Measurements from ENCODE around the gene BHLHA15. TPM values are rescaled to one million over a fixed set of nuclear protein-coding genes. Genes with fewer than 3 reads are reported as not detected.

BHLHA15 gene
- total RNA-seq, 2 donors from 2014 or later = not detected

DNA sequence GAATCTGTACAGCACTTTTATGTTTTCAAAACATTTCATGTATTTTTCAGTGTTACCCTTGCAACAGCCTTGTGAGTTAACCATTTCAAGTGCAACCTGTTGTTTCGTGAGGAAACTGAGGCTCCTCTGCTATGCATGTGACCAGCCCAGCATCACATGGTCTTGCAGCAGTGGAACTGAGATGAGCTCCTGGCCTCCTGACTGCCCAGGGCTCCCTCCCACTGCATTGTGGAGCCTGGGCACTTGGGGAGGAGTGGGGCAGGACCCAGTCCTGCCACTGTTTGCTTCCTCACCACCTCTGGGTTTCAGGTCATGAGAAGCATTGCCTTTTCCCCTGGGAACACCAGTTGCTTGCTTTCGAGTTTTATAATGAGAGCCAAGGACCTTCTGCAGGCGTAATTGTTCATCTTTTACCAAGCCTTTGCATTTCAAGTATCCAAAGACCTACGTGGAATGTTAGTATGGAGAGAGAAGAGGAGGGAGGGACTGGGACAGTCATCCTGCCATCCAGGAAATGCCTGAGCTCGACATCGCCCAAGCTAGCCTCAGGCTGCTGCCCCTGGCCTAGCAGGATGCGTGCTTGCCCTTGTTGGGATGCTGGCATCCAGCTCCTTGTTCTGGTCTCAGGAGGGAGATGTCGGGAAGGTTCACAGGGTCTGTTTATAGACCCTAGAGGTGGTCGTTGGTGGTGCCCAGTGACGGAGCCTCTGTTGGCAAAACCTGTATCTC is 32.3 kb upstream of the BHLHA15 start:
- no peaks in the 10 kb centered on the region for H3K27me3 ChIP-seq (replicated peaks; ENCODE audit: insufficient read depth)
- peaks cover 6% of the 10 kb centered on the region for H3K36me3 ChIP-seq
- no peaks in the 10 kb centered on the region for H3K9me3 ChIP-seq
- TF ChIP-seq, protein P1, sequence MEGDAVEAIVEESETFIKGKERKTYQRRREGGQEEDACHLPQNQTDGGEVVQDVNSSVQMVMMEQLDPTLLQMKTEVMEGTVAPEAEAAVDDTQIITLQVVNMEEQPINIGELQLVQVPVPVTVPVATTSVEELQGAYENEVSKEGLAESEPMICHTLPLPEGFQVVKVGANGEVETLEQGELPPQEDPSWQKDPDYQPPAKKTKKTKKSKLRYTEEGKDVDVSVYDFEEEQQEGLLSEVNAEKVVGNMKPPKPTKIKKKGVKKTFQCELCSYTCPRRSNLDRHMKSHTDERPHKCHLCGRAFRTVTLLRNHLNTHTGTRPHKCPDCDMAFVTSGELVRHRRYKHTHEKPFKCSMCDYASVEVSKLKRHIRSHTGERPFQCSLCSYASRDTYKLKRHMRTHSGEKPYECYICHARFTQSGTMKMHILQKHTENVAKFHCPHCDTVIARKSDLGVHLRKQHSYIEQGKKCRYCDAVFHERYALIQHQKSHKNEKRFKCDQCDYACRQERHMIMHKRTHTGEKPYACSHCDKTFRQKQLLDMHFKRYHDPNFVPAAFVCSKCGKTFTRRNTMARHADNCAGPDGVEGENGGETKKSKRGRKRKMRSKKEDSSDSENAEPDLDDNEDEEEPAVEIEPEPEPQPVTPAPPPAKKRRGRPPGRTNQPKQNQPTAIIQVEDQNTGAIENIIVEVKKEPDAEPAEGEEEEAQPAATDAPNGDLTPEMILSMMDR (IDR thresholded peaks at IDR 0.05) = no peak
- no peak overlapping the region for H3K27ac ChIP-seq
- ATAC-seq (ENCODE audit: insufficient number of reproducible peaks, low FRiP score, low read depth) = no peak
- DNase-seq (ENCODE audit: low spot score) = no peak
- no peaks in the 10 kb centered on the region for H3K4me1 ChIP-seq (ENCODE audit: control insufficient read depth in 1 of 2, low read depth in 2 of 2)
- H3K4me3 ChIP-seq = no peak overlapping the region

DNA sequence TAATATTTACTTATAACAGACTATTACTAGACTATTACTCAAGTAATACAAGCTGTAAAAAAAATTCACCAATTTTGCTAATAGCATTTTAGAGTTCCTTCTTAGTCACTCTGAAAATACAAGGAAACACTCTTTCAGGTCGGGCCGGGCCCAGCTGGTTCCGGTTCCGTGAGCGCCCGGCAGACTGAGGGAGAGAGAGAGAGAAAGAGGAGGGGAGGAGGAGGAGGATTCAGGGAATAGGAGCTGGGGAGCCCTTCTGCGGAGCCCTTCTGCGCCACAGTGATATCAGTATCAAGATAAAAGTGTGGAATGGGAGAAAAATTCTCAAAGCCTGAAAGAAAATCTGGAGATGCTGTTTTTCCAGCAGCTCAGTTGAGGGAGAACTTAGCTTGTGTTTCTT is 30.5 kb upstream of the BHLHA15 start:
- no peaks in the 10 kb centered on the region for H3K9me3 ChIP-seq
- ATAC-seq (ENCODE audit: insufficient number of reproducible peaks, low FRiP score, low read depth) (no peak), DNase-seq (ENCODE audit: low spot score) (no peak)
- TF ChIP-seq, protein P1 (IDR thresholded peaks at IDR 0.05) = no peak
- H3K27ac ChIP-seq = peak overlapping the region in 1 of 2 donors; percentile 50
- H3K36me3 ChIP-seq = no peaks in the 10 kb centered on the region
- no peak overlapping the region for H3K4me3 ChIP-seq
- peaks cover 0 to under 1% of the 10 kb centered on the region in 2 donors for H3K4me1 ChIP-seq (ENCODE audit: control insufficient read depth in 1 of 2, low read depth in 2 of 2)
- no peaks in the 10 kb centered on the region for H3K27me3 ChIP-seq (replicated peaks; ENCODE audit: insufficient read depth)

DNA sequence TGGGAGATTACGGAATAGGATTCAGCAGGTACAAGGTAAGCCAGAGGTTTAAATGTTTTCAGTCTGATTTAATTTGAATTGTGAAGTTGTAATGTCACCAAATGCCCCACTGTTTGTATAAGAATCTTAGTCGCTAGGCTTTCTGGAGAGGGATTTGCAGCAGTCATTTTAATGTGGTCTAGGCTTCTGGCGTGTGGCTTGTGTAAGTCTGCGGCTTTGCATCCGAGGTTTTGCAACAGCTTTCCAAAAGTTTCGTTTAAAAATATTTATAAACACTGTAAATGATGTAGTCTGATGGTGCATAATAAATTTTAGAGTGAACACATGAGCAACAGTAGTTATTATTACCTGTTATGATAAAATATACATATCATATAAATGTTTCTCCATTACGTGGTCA is 26.1 kb upstream of the BHLHA15 start:
- Histone ChIP-seq H3K27ac (peak overlapping the region in 1 of 2 donors; percentile 93), H3K4me3 (no peak overlapping the region), H3K9me3 (no peaks in the 10 kb centered on the region), H3K36me3 (no peaks in the 10 kb centered on the region), H3K4me1 (ENCODE audit: control insufficient read depth in 1 of 2, low read depth in 2 of 2) (peaks cover 11 to 21% of the 10 kb centered on the region in 2 donors), H3K27me3 (replicated peaks; ENCODE audit: insufficient read depth) (no peaks in the 10 kb centered on the region)
- ATAC-seq (ENCODE audit: insufficient number of reproducible peaks, low FRiP score, low read depth) (no peak), DNase-seq (ENCODE audit: low spot score) (no peak)
- TF ChIP-seq, protein P1 (IDR thresholded peaks at IDR 0.05) = no peak

DNA sequence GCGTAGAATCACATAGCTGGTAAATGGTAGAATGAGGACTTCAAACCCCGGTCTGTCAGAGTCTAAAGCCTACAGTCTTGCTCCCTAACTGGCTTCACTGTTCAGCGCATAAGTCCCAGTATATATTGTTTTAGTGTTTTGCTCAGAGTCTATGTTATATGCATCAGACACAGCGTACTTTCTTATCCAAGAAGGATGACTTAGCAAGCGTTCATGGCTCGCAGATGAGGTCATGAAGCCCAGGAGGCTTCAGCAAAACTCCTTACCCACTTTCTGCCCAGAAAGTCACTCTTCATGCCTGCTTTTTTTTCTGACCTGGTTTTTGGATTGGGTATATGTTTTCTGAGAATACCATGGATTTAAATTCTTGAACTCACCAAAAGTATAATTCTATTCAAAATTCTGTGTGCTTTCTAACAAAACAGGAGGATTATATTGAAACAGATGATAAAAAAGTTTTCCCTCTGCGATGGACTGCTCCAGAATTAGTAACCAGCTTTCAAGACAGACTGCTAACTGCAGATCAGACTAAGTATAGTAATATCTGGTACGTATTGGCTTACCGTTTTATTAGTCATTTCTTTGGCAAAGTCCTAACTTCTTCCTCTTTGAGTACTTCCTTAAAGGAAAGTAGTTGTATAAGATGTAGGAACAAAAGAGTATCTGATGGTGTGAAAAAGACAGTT is 24.6 kb upstream of the BHLHA15 start:
- H3K27me3 ChIP-seq (replicated peaks; ENCODE audit: insufficient read depth) = no peaks in the 10 kb centered on the region
- peak overlapping the region; percentile 76 to 93 for H3K27ac ChIP-seq
- H3K4me1 ChIP-seq (ENCODE audit: control insufficient read depth in 1 of 2, low read depth in 2 of 2) = peaks cover 11 to 21% of the 10 kb centered on the region in 2 donors
- DNase-seq (ENCODE audit: low spot score) = no peak
- no peaks in the 10 kb centered on the region for H3K36me3 ChIP-seq
- no peaks in the 10 kb centered on the region for H3K9me3 ChIP-seq
- ATAC-seq (ENCODE audit: insufficient number of reproducible peaks, low FRiP score, low read depth) = peak; percentile 84
- H3K4me3 ChIP-seq = peak overlapping the region; percentile 32
- TF ChIP-seq, protein P1 (IDR thresholded peaks at IDR 0.05) = no peak

DNA sequence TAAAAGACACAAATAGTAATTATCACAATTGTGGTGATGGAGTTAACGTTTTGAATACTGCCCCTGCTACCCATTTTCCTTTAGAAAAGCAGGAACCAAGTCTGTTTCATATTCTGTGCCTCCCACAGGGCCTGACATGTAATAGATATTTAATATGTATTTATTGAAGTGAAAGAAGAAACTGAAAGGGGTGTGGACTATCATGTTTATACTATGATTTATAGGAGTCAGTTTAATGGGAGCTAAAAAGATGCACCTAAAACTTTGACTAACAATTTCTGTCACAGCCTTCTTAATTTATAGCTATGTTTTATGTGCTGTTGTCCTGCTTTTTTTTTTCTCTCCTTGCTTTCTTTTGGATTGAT is 24.1 kb upstream of the BHLHA15 start:
- ATAC-seq (ENCODE audit: insufficient number of reproducible peaks, low FRiP score, low read depth) = no peak
- TF ChIP-seq, protein P1 (IDR thresholded peaks at IDR 0.05) = no peak
- Histone ChIP-seq H3K4me1 (ENCODE audit: control insufficient read depth in 1 of 2, low read depth in 2 of 2) (peaks cover 11 to 21% of the 10 kb centered on the region in 2 donors), H3K4me3 (peak overlapping the region; percentile 32), H3K36me3 (peaks cover 3% of the 10 kb centered on the region), H3K27ac (peak overlapping the region; percentile 76 to 93), H3K9me3 (no peaks in the 10 kb centered on the region), H3K27me3 (replicated peaks; ENCODE audit: insufficient read depth) (no peaks in the 10 kb centered on the region)
- no peak for DNase-seq (ENCODE audit: low spot score)

Data from thoracic aorta (tissue), 2 donors.